Stimulated activated CD4-positive, alpha-beta T cell treated with anti-CD3 and anti-CD28 coated beads, Interleukin-15, amount 100 ng/mL, for 1 hour (primary cell): ENCODE data around the gene ECEL1.
"Not testable (repeated sequence)": the region's sequence is repeated elsewhere in the genome, so short reads cannot be mapped to it uniquely, and the experiment has no call there.

ENCODE experiments used
- DNase-seq, 2 donors: peaks; one replicate each; pipeline ENCODE4 v3.0.0-alpha.2; 2020; ENCODE audit warnings: low read depth in 1 of 2, low spot score in 1 of 2

The ECEL1 gene

GRCh38 chr2:232487385-232488096, at the start of gene ECEL1:
Gene ECEL1, minus strand, starts transcription at chr2:232487834. Its CDS starts 1,181 bp downstream, at chr2:232486653.
- no peak for DNase-seq

- no peak for DNase-seq
Measured at GRCh38 chr2:232537079-232537478, 49.4 kb upstream of the ECEL1 start.

- DNase-seq = no peak
Measured at GRCh38 chr2:232535761-232536530, 48.3 kb upstream of the ECEL1 start.

- no peak for DNase-seq
Measured at GRCh38 chr2:232534940-232535651, 47.5 kb upstream of the ECEL1 start.

- DNase-seq = no peak
Measured at GRCh38 chr2:232533944-232534710, 46.5 kb upstream of the ECEL1 start.

- not testable (repeated sequence) for DNase-seq
Measured at GRCh38 chr2:232532821-232533220, 45.2 kb upstream of the ECEL1 start.

GRCh38 chr2:232532419-232532818, 44.8 kb upstream of the ECEL1 start:
- DNase-seq = no peak

- DNase-seq = no peak
Measured at GRCh38 chr2:232530626-232531260, 43.1 kb upstream of the ECEL1 start.

GRCh38 chr2:232529806-232530547, 42.3 kb upstream of the ECEL1 start:
- DNase-seq = no peak

- no peak for DNase-seq
Measured at GRCh38 chr2:232528746-232529460, 41.3 kb upstream of the ECEL1 start.

- DNase-seq = no peak
Measured at GRCh38 chr2:232527905-232528470, 40.4 kb upstream of the ECEL1 start.

GRCh38 chr2:232526372-232526941, 38.8 kb upstream of the ECEL1 start:
- DNase-seq = no peak

- no peak for DNase-seq
Measured at GRCh38 chr2:232525791-232526371, 38.2 kb upstream of the ECEL1 start, which contains the start of gene CHRND. Gene CHRND, plus strand, starts transcription at chr2:232526160. Its CDS starts 56 bp downstream, at chr2:232526216.

GRCh38 chr2:232525199-232525598, 37.6 kb upstream of the ECEL1 start:
- no peak for DNase-seq

- no peak for DNase-seq
Measured at GRCh38 chr2:232524771-232525170, 37.1 kb upstream of the ECEL1 start.

GRCh38 chr2:232523682-232524597, 36.3 kb upstream of the ECEL1 start:
- no peak for DNase-seq

- no peak for DNase-seq
Measured at GRCh38 chr2:232523402-232523681, 35.7 kb upstream of the ECEL1 start.
